GM10248 (cell line): ENCODE measurements around the gene MSL1.

Experiments used
- CTCF ChIA-PET: fragments of 300-600 bp; sonication (Branson Sonifier 250); formaldehyde crosslinking; extraction: SDS; loops from one replicate; lab custom pipeline; 2021; ENCODE audit warnings: antibody characterized with exemption; lab: Yijun Ruan, JAX
- POLR2A ChIA-PET: fragments of 350-650 bp; sonication (Branson Sonifier 250); formaldehyde crosslinking; extraction: SDS; loops from one replicate; lab custom pipeline; 2020; ENCODE audit warnings: antibody characterized with exemption; lab: Yijun Ruan, JAX
- DNase-seq: peaks from one replicate; pipeline ENCODE4 v3.0.0; 2012; ENCODE audit errors: extremely low spot score
- TF ChIP-seq, protein P1 (sequence below): IDR thresholded peaks from 2 replicates; pipeline ENCODE4 v1.5.1; 2012; ENCODE audit warnings: mild to moderate bottlenecking, low read depth; ENCODE audit errors: extremely low read depth, missing control alignments, control extremely low read depth

Gene MSL1

DNA sequence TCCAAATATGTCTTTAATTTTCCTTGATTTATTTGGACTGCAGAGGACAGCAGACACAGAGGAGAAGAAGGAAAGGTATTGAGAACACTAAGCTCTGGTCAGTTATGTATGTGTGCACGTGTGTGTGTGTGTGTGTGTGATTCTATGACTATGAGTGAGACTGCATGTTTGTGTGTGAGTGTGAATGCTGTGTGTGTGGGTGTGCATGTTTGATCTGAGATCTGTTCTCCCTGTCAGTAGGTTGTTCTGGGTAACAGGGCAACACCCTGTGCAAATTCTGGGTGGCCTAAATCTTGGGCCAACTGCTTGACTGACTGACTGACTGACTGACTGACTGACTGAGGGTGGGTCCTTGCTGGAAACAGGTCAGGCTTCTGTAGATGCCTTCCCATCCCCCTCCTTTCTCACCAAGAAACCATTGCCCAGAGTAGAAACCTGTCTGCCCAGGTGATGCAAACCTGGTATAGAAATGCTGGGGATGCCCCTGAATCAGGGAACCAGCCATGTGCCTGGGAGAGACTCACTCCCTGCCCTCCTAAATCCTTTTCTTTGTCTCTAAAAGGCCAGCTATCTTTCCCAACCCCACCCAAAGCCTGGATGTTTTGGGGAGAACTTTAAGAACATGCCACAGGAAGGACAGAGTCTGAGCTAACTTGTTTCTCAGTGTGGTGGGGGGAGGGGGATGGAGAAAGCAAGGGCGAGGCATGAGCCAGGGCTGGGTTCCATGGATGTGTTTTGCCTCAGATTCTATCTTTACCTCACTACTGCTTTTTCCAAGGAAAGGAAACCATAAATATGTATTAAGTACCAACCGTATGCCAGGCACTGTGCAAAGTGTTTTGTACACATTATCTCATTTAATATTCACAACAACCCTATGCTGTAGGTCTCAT, 16.9 kb upstream of the MSL1 start:
- DNase-seq, result no peak
- TF ChIP-seq, protein P1, sequence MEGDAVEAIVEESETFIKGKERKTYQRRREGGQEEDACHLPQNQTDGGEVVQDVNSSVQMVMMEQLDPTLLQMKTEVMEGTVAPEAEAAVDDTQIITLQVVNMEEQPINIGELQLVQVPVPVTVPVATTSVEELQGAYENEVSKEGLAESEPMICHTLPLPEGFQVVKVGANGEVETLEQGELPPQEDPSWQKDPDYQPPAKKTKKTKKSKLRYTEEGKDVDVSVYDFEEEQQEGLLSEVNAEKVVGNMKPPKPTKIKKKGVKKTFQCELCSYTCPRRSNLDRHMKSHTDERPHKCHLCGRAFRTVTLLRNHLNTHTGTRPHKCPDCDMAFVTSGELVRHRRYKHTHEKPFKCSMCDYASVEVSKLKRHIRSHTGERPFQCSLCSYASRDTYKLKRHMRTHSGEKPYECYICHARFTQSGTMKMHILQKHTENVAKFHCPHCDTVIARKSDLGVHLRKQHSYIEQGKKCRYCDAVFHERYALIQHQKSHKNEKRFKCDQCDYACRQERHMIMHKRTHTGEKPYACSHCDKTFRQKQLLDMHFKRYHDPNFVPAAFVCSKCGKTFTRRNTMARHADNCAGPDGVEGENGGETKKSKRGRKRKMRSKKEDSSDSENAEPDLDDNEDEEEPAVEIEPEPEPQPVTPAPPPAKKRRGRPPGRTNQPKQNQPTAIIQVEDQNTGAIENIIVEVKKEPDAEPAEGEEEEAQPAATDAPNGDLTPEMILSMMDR, result no peak
- CTCF ChIA-PET, result interaction anchor here (1.2 to 10.7 kb wide), 4 partner anchors 7 to 64 kb away, joined by 3 to 180 read pairs (median 11); no protein-coding TSS in a partner anchor
- POLR2A ChIA-PET, result no interaction called here

DNA sequence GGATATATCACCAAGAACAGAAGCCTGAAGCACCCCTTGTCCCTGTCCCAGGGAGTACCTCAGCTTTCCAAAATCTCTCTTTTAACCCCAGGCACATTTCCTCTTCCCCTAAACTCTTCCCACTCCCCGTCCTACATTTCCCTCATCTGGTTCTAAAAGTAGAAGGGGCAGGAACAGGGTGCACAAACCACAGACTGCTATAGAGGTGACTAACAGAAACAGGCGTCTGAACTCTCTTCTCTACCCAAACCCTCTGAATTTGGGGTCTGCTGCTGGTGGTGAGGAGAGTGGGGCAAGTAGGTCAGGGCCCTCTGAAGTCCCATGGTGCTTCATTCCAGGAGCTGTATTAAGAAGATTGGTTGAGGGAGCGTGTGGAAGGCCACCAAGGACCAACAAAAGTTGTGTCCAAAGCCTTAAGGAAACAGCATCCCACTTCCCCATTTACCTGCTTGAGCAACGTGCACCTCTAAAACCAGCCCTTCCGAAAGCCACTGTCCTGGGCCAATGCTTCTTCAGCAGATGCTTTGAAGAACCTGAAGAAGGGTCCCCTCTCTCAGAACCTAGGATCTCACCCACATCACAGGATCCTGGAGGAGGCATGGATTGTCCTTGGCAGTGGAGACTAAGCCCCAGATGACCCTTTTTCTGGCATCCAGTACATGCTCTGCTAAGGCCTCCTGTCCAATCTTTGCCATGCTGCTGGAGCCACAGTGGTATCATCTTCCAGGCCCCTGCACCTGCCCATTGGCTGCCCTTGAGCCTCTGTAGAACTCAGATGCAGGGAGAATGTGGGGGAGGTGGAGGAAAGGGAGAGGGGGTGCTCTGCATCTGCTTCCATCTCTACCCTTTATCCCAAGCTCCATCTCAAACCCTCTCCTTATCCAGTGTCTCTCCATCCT, 15.7 kb upstream of the MSL1 start:
- DNase-seq, result no peak
- TF ChIP-seq, protein P1, result no peak
- ChIA-PET POLR2A (interaction anchor here (0.5 kb wide), 1 partner anchor 56 kb away, joined by 5 read pairs; no protein-coding TSS in a partner anchor), CTCF (interaction anchor here (1.0 to 3.1 kb wide), 5 partner anchors 31 to 92 kb away, joined by 3 to 16 read pairs (median 3); no protein-coding TSS in a partner anchor)

DNA sequence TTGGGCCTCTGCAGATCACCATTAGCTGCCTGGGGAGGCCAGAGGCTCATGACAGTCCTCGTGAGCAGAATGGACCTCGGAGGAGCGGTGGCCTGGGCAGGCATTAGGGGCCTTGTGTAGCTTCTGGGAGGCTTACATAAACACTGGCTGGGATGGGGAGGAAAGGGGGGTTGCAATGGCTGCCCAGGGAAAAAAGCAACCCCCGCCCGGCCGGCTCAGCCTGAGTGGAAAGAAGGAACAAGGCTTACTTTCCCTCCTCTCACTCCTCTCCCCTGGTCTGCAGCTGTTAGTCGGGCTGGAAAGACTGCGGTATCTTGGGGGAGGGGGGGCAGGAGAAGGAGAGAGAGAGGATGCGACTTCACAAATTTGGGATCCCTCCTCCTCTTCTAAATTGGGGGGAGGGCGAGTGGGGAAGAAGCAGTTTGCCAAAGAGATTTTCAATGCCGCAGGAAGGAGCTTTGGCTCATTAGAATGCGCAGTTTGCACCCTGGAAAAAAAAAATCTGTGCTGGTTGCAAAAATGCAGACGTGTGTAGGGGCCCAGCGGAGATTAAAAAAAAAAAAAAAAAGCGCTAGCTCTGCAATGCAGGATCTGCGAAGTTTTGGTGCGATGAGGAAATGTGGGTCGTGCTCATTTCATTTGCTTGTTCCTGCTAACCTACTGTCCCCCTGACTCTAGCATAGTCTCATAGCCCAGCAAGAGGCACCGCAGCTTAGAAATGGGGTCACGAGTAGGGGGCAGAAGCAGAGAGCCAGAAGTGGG, 14.8 kb upstream of the MSL1 start:
- TF ChIP-seq, protein P1, result no peak
- POLR2A ChIA-PET, result interaction anchor here (0.5 kb wide), 1 partner anchor 57 kb away, joined by 5 read pairs; no protein-coding TSS in a partner anchor
- DNase-seq, result no peak
- CTCF ChIA-PET, result interaction anchor here (1.0 to 3.1 kb wide), 4 partner anchors 32 to 93 kb away, joined by 3 to 16 read pairs (median 3); no protein-coding TSS in a partner anchor

DNA sequence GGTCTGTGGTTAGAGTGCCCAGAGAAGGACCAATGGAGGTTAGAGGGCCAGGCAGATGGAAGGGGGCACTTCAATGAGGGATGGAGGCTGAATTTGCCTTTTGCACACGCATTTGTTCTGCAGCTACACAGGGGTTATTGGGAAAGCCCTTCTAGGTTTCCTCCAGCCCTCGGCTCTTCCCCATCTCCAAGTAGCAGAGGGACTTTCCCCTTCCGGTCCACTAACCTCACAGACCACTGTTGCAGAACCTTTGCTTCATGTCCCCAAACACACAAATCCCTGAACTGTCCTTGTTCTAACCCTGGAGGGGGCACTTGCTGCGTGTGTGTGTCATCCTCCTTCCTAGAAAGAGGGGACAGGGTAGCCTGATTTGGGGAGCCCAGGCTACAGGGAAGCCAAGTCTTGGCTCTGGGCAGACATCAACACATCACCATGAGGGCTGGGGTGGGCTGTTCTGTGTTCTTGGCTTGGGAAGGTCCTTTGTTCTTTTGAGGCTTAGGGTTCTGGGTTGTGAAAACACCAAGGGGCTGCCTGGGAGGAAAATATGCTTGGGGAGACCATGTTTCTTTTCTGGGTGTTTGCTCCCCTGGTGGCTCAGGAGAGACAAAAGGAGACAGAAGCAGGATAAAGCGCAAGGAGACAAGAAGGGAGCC, 14.1 kb upstream of the MSL1 start:
- POLR2A ChIA-PET, result no interaction called here
- no peak for DNase-seq
- TF ChIP-seq, protein P1, result no peak
- CTCF ChIA-PET, result interaction anchor here (1.2 to 3.1 kb wide), 2 partner anchors 32 to 60 kb away, joined by 3 to 16 read pairs; no protein-coding TSS in a partner anchor

DNA sequence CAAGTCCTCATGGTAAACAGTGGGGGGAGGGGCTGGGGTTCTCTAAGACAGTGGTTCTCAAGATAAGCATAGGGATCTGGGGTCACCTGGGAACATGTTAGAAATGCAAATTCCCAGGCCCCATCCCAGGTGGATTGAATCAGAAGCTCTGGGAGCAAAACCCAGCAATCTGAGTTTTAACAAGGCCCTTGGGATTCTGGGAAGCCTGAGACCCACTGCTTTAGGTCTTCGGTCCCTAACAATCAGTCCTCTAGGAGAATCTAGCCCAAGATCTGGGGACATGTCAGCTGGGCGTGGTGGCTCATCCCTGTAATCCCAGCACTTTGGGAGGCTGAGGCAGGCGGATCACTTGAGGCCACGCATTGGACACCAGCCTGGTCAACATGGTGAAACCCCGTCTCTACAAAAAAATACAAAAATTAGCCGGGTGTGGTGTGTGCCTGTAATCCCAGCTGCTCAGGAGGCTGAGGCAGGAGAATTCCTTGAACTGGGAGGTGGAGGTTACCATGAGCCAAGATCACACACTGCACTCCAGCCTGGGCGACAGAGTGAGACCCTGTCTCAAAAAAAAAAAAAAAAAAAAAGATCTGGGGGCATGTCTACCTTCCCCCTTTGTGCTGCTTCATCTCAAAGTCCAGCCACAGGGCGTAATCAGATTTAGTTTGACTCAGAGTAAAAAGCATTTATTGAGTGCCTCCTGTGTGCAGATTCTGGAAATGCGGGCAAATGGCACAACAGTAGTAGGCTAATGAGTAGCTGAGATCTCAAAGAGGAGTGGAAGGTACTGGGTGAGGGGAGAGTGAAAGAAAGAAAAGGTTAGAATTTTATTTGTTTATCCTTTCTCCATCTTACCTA, 12.6 kb upstream of the MSL1 start:
- ChIA-PET POLR2A (no interaction called here), CTCF (interaction anchor here (1.6 to 7.1 kb wide), 5 partner anchors 9 to 57 kb away, joined by 3 to 180 read pairs (median 105); partner anchors contain the start of genes MSL1 and NR1D1)
- no peak for DNase-seq
- TF ChIP-seq, protein P1, result no peak
